ENCODE data around the gene TGOLN2. TPM values are rescaled to one million over a fixed set of nuclear protein-coding genes. Genes with fewer than 3 reads are reported as not detected.
"Not testable (repeated sequence)": the region's sequence is repeated elsewhere in the genome, so short reads cannot be mapped to it uniquely, and the experiment has no call there.

The TGOLN2 gene
- total RNA-seq, 2 donors from 2014 or later: 140 to 165 TPM

DNA sequence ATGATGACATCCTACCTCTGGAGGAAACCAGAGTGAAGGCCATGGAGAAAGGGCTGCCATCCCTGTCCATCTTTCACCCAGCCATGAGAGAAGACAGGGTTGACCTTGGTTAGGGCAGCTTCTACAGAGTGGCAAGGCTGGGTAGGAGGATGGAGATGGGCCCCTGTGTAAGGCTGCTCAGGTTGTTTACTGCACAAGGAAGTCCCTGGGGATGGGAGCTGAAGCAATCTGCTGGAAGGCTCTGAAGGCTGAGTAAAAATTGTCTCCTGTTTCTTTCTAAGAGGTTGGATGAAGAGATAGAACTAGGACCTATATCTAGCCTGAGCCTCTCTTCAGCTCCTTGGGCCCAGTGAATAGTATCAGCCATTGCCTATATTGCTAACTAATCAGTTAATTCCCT, 41.1 kb upstream of the TGOLN2 start:
- DNase-seq (ENCODE audit: low spot score): no peak
- no peaks in the 10 kb centered on the region for H3K36me3 ChIP-seq
- TF ChIP-seq, protein P1, sequence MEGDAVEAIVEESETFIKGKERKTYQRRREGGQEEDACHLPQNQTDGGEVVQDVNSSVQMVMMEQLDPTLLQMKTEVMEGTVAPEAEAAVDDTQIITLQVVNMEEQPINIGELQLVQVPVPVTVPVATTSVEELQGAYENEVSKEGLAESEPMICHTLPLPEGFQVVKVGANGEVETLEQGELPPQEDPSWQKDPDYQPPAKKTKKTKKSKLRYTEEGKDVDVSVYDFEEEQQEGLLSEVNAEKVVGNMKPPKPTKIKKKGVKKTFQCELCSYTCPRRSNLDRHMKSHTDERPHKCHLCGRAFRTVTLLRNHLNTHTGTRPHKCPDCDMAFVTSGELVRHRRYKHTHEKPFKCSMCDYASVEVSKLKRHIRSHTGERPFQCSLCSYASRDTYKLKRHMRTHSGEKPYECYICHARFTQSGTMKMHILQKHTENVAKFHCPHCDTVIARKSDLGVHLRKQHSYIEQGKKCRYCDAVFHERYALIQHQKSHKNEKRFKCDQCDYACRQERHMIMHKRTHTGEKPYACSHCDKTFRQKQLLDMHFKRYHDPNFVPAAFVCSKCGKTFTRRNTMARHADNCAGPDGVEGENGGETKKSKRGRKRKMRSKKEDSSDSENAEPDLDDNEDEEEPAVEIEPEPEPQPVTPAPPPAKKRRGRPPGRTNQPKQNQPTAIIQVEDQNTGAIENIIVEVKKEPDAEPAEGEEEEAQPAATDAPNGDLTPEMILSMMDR (IDR thresholded peaks at IDR 0.05): no peak
- TF ChIP-seq POLR2AphosphoS5 (IDR thresholded peaks at IDR 0.05): no peak
- TF ChIP-seq POLR2A (IDR thresholded peaks at IDR 0.05): no peak
- no peaks in the 10 kb centered on the region for H3K27me3 ChIP-seq (replicated peaks; ENCODE audit: insufficient read depth)
- no peaks in the 10 kb centered on the region for H3K4me1 ChIP-seq (replicated peaks)
- peak overlapping the region in 1 of 2 donors; percentile 40 for H3K27ac ChIP-seq
- H3K4me3 ChIP-seq: no peak overlapping the region
- H3K9me3 ChIP-seq: no peaks in the 10 kb centered on the region
- intact Hi-C loops (cut with DNase I): no loop called here

DNA sequence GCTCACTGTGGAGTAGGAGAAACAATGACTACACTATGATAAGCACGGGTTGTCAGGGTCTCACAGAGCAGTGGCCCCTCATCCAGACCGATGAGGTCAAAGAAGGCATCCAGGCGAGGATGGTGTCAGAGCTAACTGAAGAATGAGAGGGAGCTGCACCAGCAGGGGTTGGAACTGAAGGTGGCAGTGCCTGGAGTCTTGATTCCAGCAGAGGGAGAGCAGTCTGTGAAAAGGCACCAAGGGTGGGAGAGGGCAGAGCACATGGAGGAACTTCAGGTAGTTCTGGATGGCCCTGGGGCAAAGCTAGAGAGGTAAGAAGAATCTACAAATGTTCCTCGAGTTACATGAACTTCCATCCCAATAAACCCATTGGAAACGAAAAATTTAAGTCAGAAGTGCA, 39.4 kb upstream of the TGOLN2 start:
- Histone ChIP-seq H3K4me1 (replicated peaks) (no peaks in the 10 kb centered on the region), H3K9me3 (no peaks in the 10 kb centered on the region), H3K36me3 (no peaks in the 10 kb centered on the region), H3K27ac (no peak overlapping the region), H3K4me3 (no peak overlapping the region), H3K27me3 (replicated peaks; ENCODE audit: insufficient read depth) (no peaks in the 10 kb centered on the region)
- TF ChIP-seq, protein P1 (IDR thresholded peaks at IDR 0.05): no peak
- TF ChIP-seq POLR2A (IDR thresholded peaks at IDR 0.05) (no peak), POLR2AphosphoS5 (IDR thresholded peaks at IDR 0.05) (no peak)
- WGBS: 80% methylated on average over 5 of the region's 5 CpGs
- no peak for DNase-seq (ENCODE audit: low spot score)
- intact Hi-C loops (cut with DNase I): no loop called here

GRCh38 chr2:85362653-85363387, 35.0 kb upstream of the TGOLN2 start:
- H3K4me3 ChIP-seq; intact Hi-C loops (cut with DNase I); H3K27ac ChIP-seq; H3K36me3 ChIP-seq; H3K27me3 ChIP-seq (replicated peaks; ENCODE audit: insufficient read depth); H3K9me3 ChIP-seq; DNase-seq (ENCODE audit: low spot score); H3K4me1 ChIP-seq (replicated peaks): not testable (repeated sequence)
- whole genome bisulfite sequencing: 95% methylated on average over 5 of the region's 5 CpGs

GRCh38 chr2:85357736-85358135, 29.9 kb upstream of the TGOLN2 start:
- no peak for DNase-seq (ENCODE audit: low spot score)
- no peaks in the 10 kb centered on the region for H3K9me3 ChIP-seq
- H3K4me1 ChIP-seq (replicated peaks): no peaks in the 10 kb centered on the region
- 89% methylated on average over 3 of the region's 3 CpGs for WGBS
- no peak overlapping the region for H3K4me3 ChIP-seq
- H3K27me3 ChIP-seq (replicated peaks; ENCODE audit: insufficient read depth): no peaks in the 10 kb centered on the region
- TF ChIP-seq, protein P1 (IDR thresholded peaks at IDR 0.05): no peak
- no peak for TF ChIP-seq POLR2AphosphoS5 (IDR thresholded peaks at IDR 0.05)
- no peaks in the 10 kb centered on the region for H3K36me3 ChIP-seq
- intact Hi-C loops (cut with DNase I): no loop called here
- H3K27ac ChIP-seq: no peak overlapping the region

- no peaks in the 10 kb centered on the region for H3K9me3 ChIP-seq
- DNase-seq (ENCODE audit: low spot score): no peak
- no peaks in the 10 kb centered on the region for H3K4me1 ChIP-seq (replicated peaks)
- H3K27me3 ChIP-seq (replicated peaks; ENCODE audit: insufficient read depth): no peaks in the 10 kb centered on the region
- 86% methylated on average over 2 of the region's 2 CpGs for WGBS
- H3K4me3 ChIP-seq: no peak overlapping the region
- H3K36me3 ChIP-seq: peaks cover 0 to under 1% of the 10 kb centered on the region in 2 donors
- TF ChIP-seq POLR2A (IDR thresholded peaks at IDR 0.05) (no peak), POLR2AphosphoS5 (IDR thresholded peaks at IDR 0.05) (no peak)
- TF ChIP-seq, protein P1 (IDR thresholded peaks at IDR 0.05): no peak
- intact Hi-C loops (cut with DNase I): no loop called here
- no peak overlapping the region for H3K27ac ChIP-seq
These were observed 28.4 kb upstream of the TGOLN2 start for GRCh38 chr2:85356186-85356585.

Data from prostate gland (tissue), 2 donors.